Mucosa of descending colon (tissue), 3 donors: ENCODE data around the gene FN1. TPM values are rescaled to one million over a fixed set of nuclear protein-coding genes. Genes with fewer than 3 reads are reported as not detected.

Experiments
- ATAC-seq: fragments of 200-7000 bp; cut with Tn5 transposase; one replicate; pipeline ENCODE4 v1.9.1; 2020; ENCODE audit warnings: mild to moderate bottlenecking, moderate library complexity
- DNase-seq, 3 donors: peaks; one replicate each; pipeline ENCODE4 v3.0.0-alpha.2; 2020
- H3K36me3 ChIP-seq: fragments of 200-600 bp; one replicate; pipeline ENCODE4 v1.8.0; 2021; ENCODE audit warnings: low read depth, mild to moderate bottlenecking
- H3K4me1 ChIP-seq: fragments of 200-600 bp; one replicate; pipeline ENCODE4 v1.8.0; 2021; ENCODE audit warnings: low read depth, mild to moderate bottlenecking
- H3K4me3 ChIP-seq: fragments of 200-600 bp; one replicate; pipeline ENCODE4 v1.8.0; 2021; ENCODE audit warnings: mild to moderate bottlenecking
- H3K9me3 ChIP-seq: fragments of 200-600 bp; one replicate; pipeline ENCODE4 v1.8.0; 2021; ENCODE audit warnings: mild to moderate bottlenecking
- intact Hi-C, 2 donors: fragments of 100-400 bp; cut with DNase I in 1 of 2; cut with micrococcal nuclease in 1 of 2; formaldehyde crosslinking; loops; one replicate each; pipeline versions ENCODE4 v1.11.0 to v1.11.1; 2022; cut with DNase I, micrococcal nuclease
- total RNA-seq, 3 donors: library from RNA; stranded (reverse); fragmentation: NEBNext Ultra II Directional in 2 of 3; extraction: Animal tissue kit (Norgen Biotek cat#: 25700) in 2 of 3; gene quantifications; one replicate each; pipeline versions ENCODE4 v1.2.1 to v1.2.4, GENCODE V29; 2021 to 2023
- TF ChIP-seq, protein P1 (sequence below): fragments of 200-600 bp; IDR thresholded peaks from one replicate; pipeline ENCODE4 v1.8.0; 2022; ENCODE audit warnings: antibody characterized with exemption, mild to moderate bottlenecking
- donor health status: DM: no; HTN: no; CAD: no; lungs with moderate emphysema.
- donor health status: DM: no; HTN: no; CAD: no.
- donor health status: DM: no; HTN: yes; CAD: no.

Gene FN1
- total RNA-seq, 3 donors from 2014 or later = 30.3 to 1,060 (median 208) TPM

DNA sequence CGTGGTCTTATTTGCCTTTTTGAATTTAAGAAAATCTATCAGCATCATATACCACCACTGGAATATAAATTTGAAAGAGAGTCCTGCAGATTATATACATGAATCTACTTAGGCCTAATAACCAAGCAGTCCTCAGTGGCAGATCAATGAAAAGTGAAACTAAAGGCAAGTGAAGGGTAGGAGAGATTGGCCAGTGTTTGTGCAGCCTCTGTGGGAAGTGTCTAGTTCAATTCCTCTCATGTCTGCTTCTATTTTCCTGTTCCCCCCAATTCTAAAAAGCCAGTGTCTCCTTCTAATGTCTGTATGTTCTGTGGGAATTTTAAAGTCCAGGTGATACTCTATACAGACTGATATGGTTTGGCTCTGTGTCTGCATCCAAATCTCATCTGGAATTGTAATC is 61.9 kb downstream of the FN1 start:
- ATAC-seq (no peak), DNase-seq (no peak)
- Histone ChIP-seq H3K36me3 (no peaks in the 10 kb centered on the region), H3K9me3 (no peaks in the 10 kb centered on the region), H3K4me3 (no peak overlapping the region), H3K4me1 (no peaks in the 10 kb centered on the region)
- intact Hi-C loops = no loop called here
- TF ChIP-seq, protein P1, sequence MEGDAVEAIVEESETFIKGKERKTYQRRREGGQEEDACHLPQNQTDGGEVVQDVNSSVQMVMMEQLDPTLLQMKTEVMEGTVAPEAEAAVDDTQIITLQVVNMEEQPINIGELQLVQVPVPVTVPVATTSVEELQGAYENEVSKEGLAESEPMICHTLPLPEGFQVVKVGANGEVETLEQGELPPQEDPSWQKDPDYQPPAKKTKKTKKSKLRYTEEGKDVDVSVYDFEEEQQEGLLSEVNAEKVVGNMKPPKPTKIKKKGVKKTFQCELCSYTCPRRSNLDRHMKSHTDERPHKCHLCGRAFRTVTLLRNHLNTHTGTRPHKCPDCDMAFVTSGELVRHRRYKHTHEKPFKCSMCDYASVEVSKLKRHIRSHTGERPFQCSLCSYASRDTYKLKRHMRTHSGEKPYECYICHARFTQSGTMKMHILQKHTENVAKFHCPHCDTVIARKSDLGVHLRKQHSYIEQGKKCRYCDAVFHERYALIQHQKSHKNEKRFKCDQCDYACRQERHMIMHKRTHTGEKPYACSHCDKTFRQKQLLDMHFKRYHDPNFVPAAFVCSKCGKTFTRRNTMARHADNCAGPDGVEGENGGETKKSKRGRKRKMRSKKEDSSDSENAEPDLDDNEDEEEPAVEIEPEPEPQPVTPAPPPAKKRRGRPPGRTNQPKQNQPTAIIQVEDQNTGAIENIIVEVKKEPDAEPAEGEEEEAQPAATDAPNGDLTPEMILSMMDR = no peak

DNA sequence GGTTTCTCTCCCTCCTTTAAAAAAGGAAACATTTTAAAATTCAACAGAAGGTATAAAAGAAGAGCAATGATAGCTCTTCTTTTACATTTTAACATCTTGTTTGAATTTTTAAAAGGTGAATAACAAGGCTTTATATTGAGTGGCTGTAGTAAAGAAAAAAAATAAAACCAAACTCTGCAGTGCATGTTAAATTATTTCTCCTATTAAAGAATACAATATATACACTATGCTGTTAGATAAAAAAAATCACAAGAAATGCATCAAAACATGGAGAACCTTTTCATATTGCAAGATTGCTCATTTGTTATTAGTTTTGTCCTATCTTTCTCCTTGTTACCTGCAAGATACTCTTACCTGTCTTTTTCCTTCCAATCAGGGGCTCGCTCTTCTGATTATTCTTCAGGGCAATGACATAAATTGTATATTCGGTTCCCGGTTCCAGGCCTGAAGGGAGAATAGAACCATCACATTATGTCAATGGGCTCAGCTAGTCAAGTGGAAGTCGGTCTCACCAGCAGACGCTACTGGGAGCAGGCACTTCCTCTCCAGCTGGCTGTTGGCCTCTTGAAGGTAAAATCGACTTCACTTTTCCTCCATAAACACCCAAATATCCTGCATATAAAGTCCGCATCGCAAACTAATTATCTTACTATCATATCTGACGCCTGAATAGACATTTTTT is 62.8 kb downstream of the FN1 start:
- TF ChIP-seq, protein P1 = no peak
- Histone ChIP-seq H3K4me3 (no peak overlapping the region), H3K4me1 (no peaks in the 10 kb centered on the region), H3K36me3 (no peaks in the 10 kb centered on the region), H3K9me3 (no peaks in the 10 kb centered on the region)
- intact Hi-C loops = no loop called here
- ATAC-seq (no peak), DNase-seq (no peak)

DNA sequence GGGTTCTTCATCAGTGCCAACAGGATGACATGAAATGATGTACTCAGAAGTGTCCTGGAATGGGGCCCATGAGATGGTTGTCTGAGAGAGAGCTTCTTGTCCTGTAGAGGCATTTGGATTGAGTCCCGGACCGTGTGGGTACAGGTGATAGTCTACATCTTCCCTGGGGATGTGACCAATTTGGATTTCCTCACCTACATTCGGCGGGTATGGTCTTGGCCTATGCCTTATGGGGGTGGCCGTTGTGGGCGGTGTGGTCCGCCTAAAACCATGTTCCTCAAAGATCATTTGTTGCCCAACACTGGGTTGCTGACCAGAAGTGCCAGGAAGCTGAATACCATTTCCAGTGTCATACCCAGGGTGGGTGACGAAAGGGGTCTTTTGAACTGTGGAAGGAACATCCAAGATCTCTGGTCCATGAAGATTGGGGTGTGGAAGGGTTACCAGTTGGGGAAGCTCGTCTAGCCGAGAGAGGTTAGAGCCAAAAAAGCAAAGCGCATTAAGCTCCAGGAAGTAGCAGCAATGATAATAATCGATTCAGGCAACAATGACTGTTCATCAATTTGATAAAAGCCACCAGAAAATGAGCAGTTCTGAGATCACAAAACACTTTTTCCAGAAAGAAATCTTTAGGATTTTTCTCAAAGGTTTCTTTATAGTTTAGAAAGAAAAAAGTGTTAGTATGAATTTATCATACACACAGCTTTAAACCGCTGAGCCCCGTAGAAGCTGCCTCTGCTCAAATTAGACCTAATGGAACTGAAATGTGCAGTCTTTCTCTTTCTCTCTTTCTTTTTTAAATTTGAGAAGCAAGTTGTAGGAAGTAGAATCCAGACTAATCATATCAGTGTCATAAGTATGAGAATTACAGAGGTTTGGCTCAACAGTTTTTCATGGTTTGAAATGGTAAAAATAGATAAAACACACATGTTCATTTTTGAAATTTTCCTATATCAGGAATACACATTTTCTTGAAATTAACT is 63.7 kb downstream of the FN1 start:
- no peak for DNase-seq

DNA sequence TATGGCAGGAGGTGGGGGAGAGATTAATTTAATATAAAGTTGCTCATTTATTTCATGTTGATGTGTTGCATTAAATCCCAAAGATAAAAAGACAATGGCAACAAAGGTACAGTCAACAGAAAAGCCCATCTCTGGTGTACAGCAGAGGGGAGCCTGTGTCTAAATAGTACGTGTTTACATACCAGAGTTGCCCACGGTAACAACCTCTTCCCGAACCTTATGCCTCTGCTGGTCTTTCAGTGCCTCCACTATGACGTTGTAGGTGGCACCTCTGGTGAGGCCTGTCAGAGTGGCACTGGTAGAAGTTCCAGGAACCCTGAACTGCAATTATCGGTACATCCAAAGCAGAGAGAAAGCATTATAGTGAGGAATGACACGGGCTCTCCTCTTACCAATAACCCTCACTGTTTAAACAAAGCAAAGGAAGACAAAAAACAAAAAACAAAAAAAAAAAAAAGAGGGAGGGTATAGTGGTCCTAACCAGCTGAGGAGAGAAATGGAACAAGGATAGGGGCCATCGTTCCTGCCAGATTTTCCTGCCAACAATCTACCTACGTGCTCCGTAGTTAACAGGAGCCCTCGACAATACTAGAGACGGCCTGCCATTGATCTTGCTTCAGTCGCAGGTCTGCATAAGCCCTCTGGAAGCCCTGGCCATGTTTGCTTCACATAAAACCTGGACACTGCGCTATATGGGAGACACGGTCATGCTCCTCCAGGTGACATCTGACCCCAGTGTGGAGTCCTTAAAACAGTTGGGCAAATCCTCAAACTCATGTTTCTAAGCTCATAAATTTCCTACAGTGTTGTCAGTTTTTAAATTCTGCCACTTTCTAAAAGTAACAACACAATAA is 65.5 kb downstream of the FN1 start:
- TF ChIP-seq, protein P1 = no peak
- DNase-seq = no peak
- intact Hi-C loops = no loop called here
- Histone ChIP-seq H3K36me3 (no peaks in the 10 kb centered on the region), H3K4me1 (no peaks in the 10 kb centered on the region), H3K4me3 (no peak overlapping the region), H3K9me3 (no peaks in the 10 kb centered on the region)
- ATAC-seq = no peak

More for the DNA sequence above, 63.7 kb downstream of the FN1 start:
- intact Hi-C loops = no loop called here
- Histone ChIP-seq H3K36me3 (no peaks in the 10 kb centered on the region), H3K9me3 (no peaks in the 10 kb centered on the region), H3K4me1 (no peaks in the 10 kb centered on the region), H3K4me3 (no peak overlapping the region)
- TF ChIP-seq, protein P1 = no peak
- ATAC-seq = no peak

DNA sequence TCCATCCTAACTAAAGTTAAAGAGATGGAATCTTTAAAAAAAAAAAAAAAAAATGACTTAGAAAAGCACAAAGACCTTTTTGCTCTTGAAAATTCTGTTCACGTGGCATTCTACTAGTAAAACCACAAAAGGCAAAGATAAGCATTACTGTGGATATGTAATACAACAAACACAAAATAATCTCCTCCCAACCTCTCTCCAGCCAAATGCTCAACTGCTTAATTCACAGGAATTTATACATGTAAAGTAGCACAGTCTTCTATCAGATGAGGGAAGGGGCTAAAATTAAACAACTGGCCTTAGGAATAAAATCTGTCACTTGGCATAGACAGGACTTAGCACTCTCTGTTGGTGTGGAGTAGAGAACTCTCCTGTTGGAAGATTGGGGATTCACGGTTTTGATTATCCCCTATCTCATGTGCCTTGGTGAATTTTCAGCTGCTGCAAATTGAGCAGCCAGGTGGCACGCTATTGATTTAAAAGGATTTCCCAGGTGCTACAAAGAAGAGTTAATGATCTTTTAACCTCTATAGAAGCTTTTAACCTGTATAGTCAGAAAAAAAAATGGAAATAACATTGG is 66.6 kb downstream of the FN1 start:
- Histone ChIP-seq H3K4me3 (no peak overlapping the region), H3K9me3 (no peaks in the 10 kb centered on the region), H3K36me3 (no peaks in the 10 kb centered on the region), H3K4me1 (no peaks in the 10 kb centered on the region)
- ATAC-seq (no peak), DNase-seq (no peak)
- intact Hi-C loops = no loop called here
- TF ChIP-seq, protein P1 = no peak
